Endodermal cell (in vitro differentiated cells): ENCODE measurements around the gene KCNMA1. TPM values are rescaled to one million over a fixed set of nuclear protein-coding genes. Genes with fewer than 3 reads are reported as not detected.

Experiments used
- DNase-seq: peaks from one replicate; pipeline ENCODE4 v3.0.0-alpha.2; 2017
- H3K27ac ChIP-seq: 2 replicates; pipeline ENCODE4 v1.5.1; 2013; ENCODE audit warnings: mild to moderate bottlenecking, low read depth, low read length, moderate library complexity
- H3K27me3 ChIP-seq: 2 replicates; pipeline ENCODE4 v1.6.1; 2013; ENCODE audit warnings: mild to moderate bottlenecking, low read length, moderate library complexity; ENCODE audit not compliant: insufficient read depth, control insufficient read depth, poor library complexity, severe bottlenecking
- H3K36me3 ChIP-seq: 2 replicates; pipeline ENCODE4 v1.7.0; 2013; ENCODE audit warnings: mild to moderate bottlenecking, low read length, moderate library complexity; ENCODE audit not compliant: control insufficient read depth, insufficient read depth
- H3K4me1 ChIP-seq: one replicate; pipeline ENCODE4 v1.7.0; 2013; ENCODE audit warnings: low read length; ENCODE audit not compliant: control insufficient read depth, insufficient read depth
- H3K4me3 ChIP-seq: 2 replicates; pipeline ENCODE4 v1.5.1; 2013; ENCODE audit warnings: mild to moderate bottlenecking, low read length, moderate library complexity
- H3K9ac ChIP-seq: 2 replicates; pipeline ENCODE4 v1.6.1; 2013; ENCODE audit warnings: mild to moderate bottlenecking, low read length, moderate library complexity; ENCODE audit not compliant: poor library complexity, severe bottlenecking; ENCODE audit errors: extremely low read depth
- H3K9me3 ChIP-seq: 2 replicates; pipeline ENCODE4 v1.6.1; 2013; ENCODE audit warnings: mild to moderate bottlenecking, low read length, moderate library complexity; ENCODE audit not compliant: control insufficient read depth
- H3K27ac Mint-ChIP-seq: 2 replicates; pipeline ENCODE4 v1.8.0; 2020; ENCODE audit warnings: mixed read lengths
- H3K27me3 Mint-ChIP-seq: 2 replicates; pipeline ENCODE4 v1.8.0; 2021; ENCODE audit warnings: mild to moderate bottlenecking, mixed read lengths; ENCODE audit not compliant: insufficient read depth
- H3K36me3 Mint-ChIP-seq: 2 replicates; pipeline ENCODE4 v1.8.0; 2020; ENCODE audit warnings: low read depth, mixed read lengths
- H3K4me1 Mint-ChIP-seq: 2 replicates; pipeline ENCODE4 v1.8.0; 2020; ENCODE audit warnings: mixed read lengths
- H3K4me3 Mint-ChIP-seq: 2 replicates; pipeline ENCODE4 v1.8.0; 2020; ENCODE audit warnings: mild to moderate bottlenecking, moderate library complexity, mixed read lengths
- H3K9me3 Mint-ChIP-seq: 2 replicates; pipeline ENCODE4 v1.8.0; 2020; ENCODE audit warnings: mild to moderate bottlenecking, mixed read lengths
- CTCF ChIP-seq: fragments of 200-600 bp; sonication (generic); conservative IDR thresholded peaks from 2 replicates; pipeline ENCODE4 v1.5.0; 2021; ENCODE audit warnings: antibody characterized with exemption, mild to moderate bottlenecking
- WGBS, 2 experiments: methylation state at CpG; one replicate each; pipeline versions ENCODE4 v1.1.5 to v1.1.7; 2013; ENCODE audit warnings: missing lambda C conversion rate in 2 of 2, mixed read lengths in 1 of 2; ENCODE audit not compliant: insufficient coverage in 1 of 2, insufficient read length in 1 of 2; 5-methylcytosine and 5-hydroxymethylcytosine counted together
- total RNA-seq, 2 donors: library from RNA; stranded (reverse); fragmentation: NEBNext Ultra II Directional in 1 of 2; extraction: Animal tissue kit (Norgen Biotek cat#: 25700) in 1 of 2; gene quantifications; 2 replicates in 1 of 2; 3 replicates in 1 of 2; pipeline ENCODE4 v1.2.1, GENCODE V29; 2021

KCNMA1 gene
- total RNA-seq, 2 donors from 2014 or later: 0.55 to 1.3 TPM

GRCh38 chr10:77556990-77557601, 80.5 kb downstream of the KCNMA1 start:
- no peaks in the 10 kb centered on the region for H3K9me3 Mint-ChIP-seq
- no peaks in the 10 kb centered on the region for H3K36me3 ChIP-seq
- H3K4me3 Mint-ChIP-seq: no peak overlapping the region
- no peak for DNase-seq
- no peak overlapping the region for H3K27ac ChIP-seq
- no peaks in the 10 kb centered on the region for H3K36me3 Mint-ChIP-seq
- H3K9me3 ChIP-seq: no peaks in the 10 kb centered on the region
- no peak overlapping the region for H3K9ac ChIP-seq
- no peaks in the 10 kb centered on the region for H3K4me1 ChIP-seq
- no peaks in the 10 kb centered on the region for H3K4me1 Mint-ChIP-seq
- H3K4me3 ChIP-seq: no peak overlapping the region
- H3K27me3 ChIP-seq: no peaks in the 10 kb centered on the region
- H3K27ac Mint-ChIP-seq: no peak overlapping the region
- H3K27me3 Mint-ChIP-seq: no peaks in the 10 kb centered on the region
- 86 to 100% methylated on average over 1 of the region's 1 CpG for WGBS, 2 experiments
- TF ChIP-seq CTCF: no peak

- no peaks in the 10 kb centered on the region for H3K9me3 Mint-ChIP-seq
- no peak overlapping the region for H3K4me3 ChIP-seq
- H3K4me1 ChIP-seq: no peaks in the 10 kb centered on the region
- H3K36me3 Mint-ChIP-seq: no peaks in the 10 kb centered on the region
- no peak overlapping the region for H3K4me3 Mint-ChIP-seq
- no peak overlapping the region for H3K27ac ChIP-seq
- no peak overlapping the region for H3K27ac Mint-ChIP-seq
- no peaks in the 10 kb centered on the region for H3K4me1 Mint-ChIP-seq
- WGBS, 2 experiments: 91 to 94% methylated on average over 4 of the region's 4 CpGs
- no peaks in the 10 kb centered on the region for H3K27me3 ChIP-seq
- no peaks in the 10 kb centered on the region for H3K27me3 Mint-ChIP-seq
- no peak overlapping the region for H3K9ac ChIP-seq
- no peaks in the 10 kb centered on the region for H3K9me3 ChIP-seq
- no peaks in the 10 kb centered on the region for H3K36me3 ChIP-seq
- TF ChIP-seq CTCF: no peak
- DNase-seq: no peak
These were observed 81.9 kb downstream of the KCNMA1 start for GRCh38 chr10:77555591-77556212.

- Histone ChIP-seq H3K4me3 (no peak overlapping the region), H3K4me1 (no peaks in the 10 kb centered on the region), H3K36me3 (no peaks in the 10 kb centered on the region), H3K9me3 (no peaks in the 10 kb centered on the region), H3K9ac (no peak overlapping the region), H3K27ac (no peak overlapping the region), H3K27me3 (no peaks in the 10 kb centered on the region)
- Mint-ChIP-seq H3K27me3 (no peaks in the 10 kb centered on the region), H3K36me3 (no peaks in the 10 kb centered on the region), H3K4me1 (peaks cover 3% of the 10 kb centered on the region), H3K27ac (no peak overlapping the region), H3K9me3 (no peaks in the 10 kb centered on the region), H3K4me3 (no peak overlapping the region)
- WGBS, 2 experiments: 92 to 94% methylated on average over 2 to 7 of the region's 7 CpGs
- no peak for TF ChIP-seq CTCF
- no peak for DNase-seq
These were observed 82.6 kb downstream of the KCNMA1 start for GRCh38 chr10:77554996-77555397.
